Pericardium fibroblast (primary cell): ENCODE measurements around the gene ZSCAN26. TPM values are rescaled to one million over a fixed set of nuclear protein-coding genes. Genes with fewer than 3 reads are reported as not detected.

Experiments
- total RNA-seq: library from RNA; depleted of rRNA; stranded (reverse); fragments of >200 nt; gene quantifications from 2 replicates; pipeline ENCODE4 v1.2.3, GENCODE V29; 2015

ZSCAN26 gene
- total RNA-seq: 7.4 and 10.3 TPM in 2 replicates

DNA sequence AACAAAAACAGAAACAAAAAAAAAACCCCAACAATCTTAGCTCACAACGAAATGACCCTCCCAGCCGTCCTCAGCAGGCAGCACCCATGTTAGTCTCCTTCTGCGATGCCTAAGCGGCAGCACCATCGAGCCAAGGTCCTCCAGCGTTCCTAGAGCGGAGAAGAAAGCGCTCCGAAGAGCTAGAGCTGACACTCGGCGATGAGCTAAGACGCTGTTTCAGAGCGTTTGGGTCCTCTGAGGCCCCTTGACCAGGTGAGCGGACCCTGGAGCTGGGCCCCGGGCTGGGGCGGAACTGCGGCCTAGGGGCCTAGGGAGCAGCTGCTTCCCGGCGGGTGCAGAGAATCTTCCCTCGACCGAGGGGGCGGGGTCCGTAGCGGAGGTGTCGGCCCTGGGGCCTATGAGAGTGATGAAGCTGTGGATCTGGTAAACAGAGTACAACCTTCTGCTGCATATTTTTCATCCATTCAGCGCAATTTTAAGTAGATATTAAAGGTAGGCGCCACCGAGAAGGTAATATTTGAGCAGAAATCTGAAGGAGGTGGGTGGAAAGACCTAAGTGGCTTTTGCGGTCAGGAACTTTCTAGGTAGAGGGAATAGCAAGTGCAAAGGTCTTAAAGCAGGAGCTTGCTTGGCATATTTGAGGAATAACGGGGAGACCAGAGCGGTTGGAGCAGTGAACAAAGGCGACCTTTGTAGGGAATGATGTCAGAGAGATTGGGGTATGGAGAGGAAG, at the start of gene ZSCAN26:
TSS of gene ZSCAN26 (plus strand) at position 182 of the 733 bp plus-strand sequence. CDS start 4,777 bp downstream, outside the sequence.

DNA sequence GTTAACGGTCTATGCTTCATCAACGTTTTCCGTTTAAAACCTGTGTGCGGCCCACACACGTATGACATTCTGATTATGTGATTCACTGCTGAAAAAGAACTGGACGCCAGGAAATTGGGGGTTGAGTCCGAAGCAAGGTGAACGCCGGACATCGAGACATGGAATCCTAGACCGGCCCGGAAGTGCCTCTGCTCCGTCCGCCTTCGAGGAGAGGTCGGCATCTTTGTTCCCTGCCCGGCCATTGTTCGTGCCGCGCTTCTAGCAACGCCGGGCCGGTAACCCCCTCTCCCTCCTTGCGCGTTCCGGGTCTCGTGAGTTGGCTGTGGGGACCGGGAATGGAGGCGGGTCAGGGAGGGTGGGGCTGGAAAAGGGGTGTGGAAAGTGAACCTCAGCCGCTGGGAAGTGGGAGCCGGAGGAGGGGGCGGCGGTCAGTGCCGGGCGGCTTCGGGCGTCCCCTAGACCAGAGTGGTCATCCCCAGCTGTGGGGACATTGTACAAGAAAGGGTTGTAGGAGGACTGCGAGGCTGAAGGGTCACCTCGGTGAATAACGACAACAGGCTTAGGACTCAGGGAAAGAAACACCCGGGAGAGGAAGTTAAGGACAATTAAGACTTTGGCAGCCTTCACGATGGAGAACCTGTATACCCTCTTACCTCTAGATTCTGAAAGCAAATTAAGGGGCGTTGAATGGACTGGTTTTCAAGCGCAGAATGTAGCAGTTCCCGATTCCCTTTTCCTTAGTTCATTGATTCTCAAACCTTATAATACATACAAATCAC, 41.7 kb upstream of the ZSCAN26 start, which contains the start of gene ZSCAN9:
TSS of gene ZSCAN9 (plus strand) at position 220 of the 779 bp plus-strand sequence. CDS start 1,810 bp downstream, outside the sequence.

GRCh38 chr6:28252009-28252975, 14.7 kb upstream of the ZSCAN26 start, which contains the start of gene ZKSCAN4:
Gene ZKSCAN4, minus strand, starts transcription at chr6:28252269. Its CDS starts 289 bp downstream, at chr6:28251980.

DNA sequence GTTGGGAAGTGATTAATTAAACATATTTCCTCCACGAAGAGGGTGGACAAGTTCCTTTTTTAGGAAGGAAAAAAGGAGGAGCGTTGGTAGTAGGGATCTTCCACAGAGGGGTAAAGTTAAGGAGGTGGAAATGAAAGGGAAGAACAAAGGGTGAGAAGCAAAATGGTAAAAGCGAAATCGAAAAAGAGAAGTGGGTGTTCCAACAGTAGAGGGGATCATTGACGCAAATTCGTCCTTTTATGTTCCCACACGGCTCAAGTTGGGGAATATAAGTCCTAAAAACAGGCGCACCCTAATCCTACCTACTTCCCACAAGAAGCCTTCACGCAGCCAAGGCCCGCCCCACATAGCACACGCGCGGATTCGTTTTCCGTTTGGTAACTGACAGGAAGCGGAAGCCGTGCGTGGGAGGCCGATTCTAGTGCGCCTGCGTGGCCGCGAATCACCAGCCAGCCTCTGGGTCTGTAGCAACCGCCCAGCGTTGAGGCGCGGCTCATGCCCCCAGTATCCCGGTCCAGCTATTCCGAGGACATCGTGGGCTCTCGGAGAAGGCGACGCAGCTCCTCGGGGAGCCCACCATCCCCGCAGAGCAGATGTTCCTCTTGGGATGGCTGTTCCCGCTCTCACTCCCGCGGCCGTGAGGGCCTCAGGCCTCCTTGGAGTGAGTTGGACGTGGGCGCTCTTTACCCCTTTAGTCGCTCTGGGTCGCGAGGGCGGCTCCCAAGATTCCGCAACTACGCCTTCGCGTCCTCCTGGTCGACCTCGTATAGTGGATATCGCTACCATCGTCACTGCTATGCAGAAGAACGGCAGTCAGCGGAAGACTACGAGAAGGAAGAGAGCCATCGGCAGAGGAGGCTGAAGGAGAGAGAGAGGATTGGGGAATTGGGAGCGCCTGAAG, 7.8 kb upstream of the ZSCAN26 start, which contains the start of gene NKAPL:
TSS of gene NKAPL (plus strand) at position 421 of the 901 bp plus-strand sequence. CDS start at position 496, 75 bp downstream.

GRCh38 chr6:28281288-28282064, 14.5 kb downstream of the ZSCAN26 start, which contains the start of gene PGBD1:
Gene PGBD1, plus strand, starts transcription at chr6:28281572. Its CDS starts 2,242 bp downstream, at chr6:28283814.

Other genes starting within 250 kb of the ZSCAN26 start
- under 0.01 TPM in 1 of 2 replicates, not detected in the other for gene ZNF165, start 186.6 kb upstream of the ZSCAN26 start, total RNA-seq
- gene ZSCAN16, start 142.5 kb upstream of the ZSCAN26 start, total RNA-seq: 0.09 and 0.58 TPM in 2 replicates
- gene ZKSCAN8, start 125.3 kb upstream of the ZSCAN26 start, total RNA-seq: 9.5 and 12.0 TPM in 2 replicates
- 4.3 and 7.1 TPM in 2 replicates for gene ZSCAN9, start 41.9 kb upstream of the ZSCAN26 start, total RNA-seq
- 4.2 and 5.4 TPM in 2 replicates for gene ZKSCAN4, start 14.9 kb upstream of the ZSCAN26 start, total RNA-seq
- gene NKAPL, start 7.8 kb upstream of the ZSCAN26 start, total RNA-seq: 2.3 and 3.7 TPM in 2 replicates
- gene PGBD1, start 14.4 kb downstream of the ZSCAN26 start, total RNA-seq: 3.7 and 5.0 TPM in 2 replicates
- 0.68 and 3.5 TPM in 2 replicates for gene ZSCAN31, start 69.0 kb downstream of the ZSCAN26 start, total RNA-seq
- 1.7 and 3.2 TPM in 2 replicates for gene ZKSCAN3, start 82.8 kb downstream of the ZSCAN26 start, total RNA-seq
- 2.7 and 3.9 TPM in 2 replicates for gene ZSCAN12, start 132.6 kb downstream of the ZSCAN26 start, total RNA-seq
- gene ZSCAN23, start 176.3 kb downstream of the ZSCAN26 start, total RNA-seq: 0.34 and 0.93 TPM in 2 replicates
- not detected in 2 replicates for gene GPX6, start 248.7 kb downstream of the ZSCAN26 start, total RNA-seq